Stimulated activated CD8-positive, alpha-beta memory T cell treated with anti-CD3 and anti-CD28 coated beads, Interleukin-12 subunit alpha, Interleukin-12 subunit beta, amount 100 ng/mL, for 4 hours (primary cell): ENCODE measurements around the gene ARHGAP29.

Experiments
- DNase-seq: peaks from one replicate; pipeline ENCODE4 v3.0.0-alpha.2; 2020; ENCODE audit warnings: low read depth

The ARHGAP29 gene

GRCh38 chr1:94237291-94238226 lies at the start of gene ARHGAP29:
Gene ARHGAP29 (minus strand): TSS chr1:94237584. CDS start chr1:94231611, 5,973 bp downstream.
- peak; percentile 3 for DNase-seq

GRCh38 chr1:94286864-94287437 lies 49.6 kb upstream of the ARHGAP29 start:
- DNase-seq, result no peak

GRCh38 chr1:94285031-94285654 lies 47.8 kb upstream of the ARHGAP29 start:
- DNase-seq, result no peak

GRCh38 chr1:94284476-94284875 lies 47.1 kb upstream of the ARHGAP29 start:
- DNase-seq, result no peak

GRCh38 chr1:94283462-94283861 lies 46.1 kb upstream of the ARHGAP29 start:
- no peak for DNase-seq

GRCh38 chr1:94282143-94282711 lies 44.8 kb upstream of the ARHGAP29 start:
- no peak for DNase-seq

GRCh38 chr1:94281361-94282142 lies 44.2 kb upstream of the ARHGAP29 start:
- no peak for DNase-seq

GRCh38 chr1:94280541-94280940 lies 43.2 kb upstream of the ARHGAP29 start:
- no peak for DNase-seq

GRCh38 chr1:94279462-94279861 lies 42.1 kb upstream of the ARHGAP29 start:
- no peak for DNase-seq

- DNase-seq, result no peak
Observed at GRCh38 chr1:94279038-94279437, 41.7 kb upstream of the ARHGAP29 start.

GRCh38 chr1:94276988-94277434 lies 39.6 kb upstream of the ARHGAP29 start:
- DNase-seq, result no peak

- DNase-seq, result no peak
Observed at GRCh38 chr1:94275083-94275482, 37.7 kb upstream of the ARHGAP29 start.

- DNase-seq, result no peak
Observed at GRCh38 chr1:94274561-94274960, 37.2 kb upstream of the ARHGAP29 start.

- no peak for DNase-seq
Observed at GRCh38 chr1:94273111-94273510, 35.7 kb upstream of the ARHGAP29 start.

- DNase-seq, result no peak
Observed at GRCh38 chr1:94272388-94272787, 35.0 kb upstream of the ARHGAP29 start.

- DNase-seq, result no peak
Observed at GRCh38 chr1:94271373-94271772, 34.0 kb upstream of the ARHGAP29 start.

GRCh38 chr1:94270801-94271203 lies 33.4 kb upstream of the ARHGAP29 start:
- no peak for DNase-seq

GRCh38 chr1:94269921-94270320 lies 32.5 kb upstream of the ARHGAP29 start:
- DNase-seq, result no peak

- no peak for DNase-seq
Observed at GRCh38 chr1:94265906-94266305, 28.5 kb upstream of the ARHGAP29 start.

GRCh38 chr1:94265011-94265422 lies 27.6 kb upstream of the ARHGAP29 start:
- DNase-seq, result no peak

GRCh38 chr1:94260635-94261387 lies 23.4 kb upstream of the ARHGAP29 start:
- no peak for DNase-seq
